ENCODE measurements around the gene TTLL10. TPM values are rescaled to one million over a fixed set of nuclear protein-coding genes. Genes with fewer than 3 reads are reported as not detected.

TTLL10 gene
- polyA plus RNA-seq, 1 of the 3 experiments (the other 2 are of a cell fraction), result not detected

DNA sequence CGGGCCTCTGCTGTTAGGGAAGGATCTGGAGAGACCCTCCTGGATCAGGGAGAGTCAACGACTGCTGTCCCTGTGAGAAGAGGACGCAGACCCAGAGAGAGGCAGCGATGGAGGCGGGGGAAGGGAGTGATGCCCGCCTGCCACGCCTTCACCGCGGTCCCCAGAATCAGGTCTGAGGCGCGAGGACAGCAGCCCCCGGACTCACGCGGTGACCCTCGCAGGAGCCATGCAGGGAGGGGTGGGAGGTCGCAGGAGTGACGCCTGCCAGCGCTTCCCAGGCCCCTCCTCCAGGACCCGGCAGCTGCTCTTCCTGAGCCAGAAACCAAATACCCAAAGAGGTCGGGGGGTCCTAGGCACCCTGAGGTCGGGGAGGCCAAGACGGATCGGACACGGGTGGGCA lies 46.5 kb downstream of the TTLL10 start:
- H3K9ac ChIP-seq, result no peak overlapping the region
- 94% methylated on average over 20 of the region's 24 CpGs for WGBS (ENCODE audit: low lambda C conversion rate)
- no peak overlapping the region for H3K4me2 ChIP-seq

More for the DNA sequence above, 46.5 kb downstream of the TTLL10 start:
- H3K27ac ChIP-seq (ENCODE audit: low read depth in 2 of 2, low read length in 1 of 2), result no peak overlapping the region
- POLR2A ChIA-PET, result no interaction called here
- H3K9me2 ChIP-seq, result no peaks in the 10 kb centered on the region
- no peak overlapping the region for H2AFZ ChIP-seq (ENCODE audit: low read depth)
- TF ChIP-seq TCF12 (IDR thresholded peaks at IDR 0.05) (no peak), NRF1 (IDR thresholded peaks at IDR 0.05; ENCODE audit: low read depth, low read length) (no peak), ELF1 (IDR thresholded peaks at IDR 0.05) (no peak), MEF2A (IDR thresholded peaks at IDR 0.05; ENCODE audit: borderline replicate concordance, low read depth) (no peak), JUND (IDR thresholded peaks at IDR 0.05) (no peak), EZH2phosphoT487 (IDR thresholded peaks at IDR 0.05; ENCODE audit: borderline replicate concordance, low read depth) (no peak), RXRA (IDR thresholded peaks at IDR 0.05; ENCODE audit: borderline replicate concordance, low read depth) (no peak), NFIC (IDR thresholded peaks at IDR 0.05; ENCODE audit: borderline replicate concordance) (no peak), IRF3 (IDR thresholded peaks at IDR 0.05; ENCODE audit: low read depth, low read length) (no peak)
- TF ChIP-seq, protein P1, sequence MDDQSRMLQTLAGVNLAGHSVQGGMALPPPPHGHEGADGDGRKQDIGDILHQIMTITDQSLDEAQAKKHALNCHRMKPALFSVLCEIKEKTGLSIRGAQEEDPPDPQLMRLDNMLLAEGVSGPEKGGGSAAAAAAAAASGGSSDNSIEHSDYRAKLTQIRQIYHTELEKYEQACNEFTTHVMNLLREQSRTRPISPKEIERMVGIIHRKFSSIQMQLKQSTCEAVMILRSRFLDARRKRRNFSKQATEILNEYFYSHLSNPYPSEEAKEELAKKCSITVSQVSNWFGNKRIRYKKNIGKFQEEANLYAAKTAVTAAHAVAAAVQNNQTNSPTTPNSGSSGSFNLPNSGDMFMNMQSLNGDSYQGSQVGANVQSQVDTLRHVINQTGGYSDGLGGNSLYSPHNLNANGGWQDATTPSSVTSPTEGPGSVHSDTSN (IDR thresholded peaks at IDR 0.05), result no peak
- TF ChIP-seq, protein P2, sequence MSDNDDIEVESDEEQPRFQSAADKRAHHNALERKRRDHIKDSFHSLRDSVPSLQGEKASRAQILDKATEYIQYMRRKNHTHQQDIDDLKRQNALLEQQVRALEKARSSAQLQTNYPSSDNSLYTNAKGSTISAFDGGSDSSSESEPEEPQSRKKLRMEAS (IDR thresholded peaks at IDR 0.05; ENCODE audit: low read depth), result no peak
- TF ChIP-seq, protein P3, sequence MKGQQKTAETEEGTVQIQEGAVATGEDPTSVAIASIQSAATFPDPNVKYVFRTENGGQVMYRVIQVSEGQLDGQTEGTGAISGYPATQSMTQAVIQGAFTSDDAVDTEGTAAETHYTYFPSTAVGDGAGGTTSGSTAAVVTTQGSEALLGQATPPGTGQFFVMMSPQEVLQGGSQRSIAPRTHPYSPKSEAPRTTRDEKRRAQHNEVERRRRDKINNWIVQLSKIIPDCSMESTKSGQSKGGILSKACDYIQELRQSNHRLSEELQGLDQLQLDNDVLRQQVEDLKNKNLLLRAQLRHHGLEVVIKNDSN (IDR thresholded peaks at IDR 0.05; ENCODE audit: borderline replicate concordance, low read depth), result no peak
- TF ChIP-seq, protein P4, sequence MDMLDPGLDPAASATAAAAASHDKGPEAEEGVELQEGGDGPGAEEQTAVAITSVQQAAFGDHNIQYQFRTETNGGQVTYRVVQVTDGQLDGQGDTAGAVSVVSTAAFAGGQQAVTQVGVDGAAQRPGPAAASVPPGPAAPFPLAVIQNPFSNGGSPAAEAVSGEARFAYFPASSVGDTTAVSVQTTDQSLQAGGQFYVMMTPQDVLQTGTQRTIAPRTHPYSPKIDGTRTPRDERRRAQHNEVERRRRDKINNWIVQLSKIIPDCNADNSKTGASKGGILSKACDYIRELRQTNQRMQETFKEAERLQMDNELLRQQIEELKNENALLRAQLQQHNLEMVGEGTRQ (IDR thresholded peaks at IDR 0.05; ENCODE audit: borderline replicate concordance, low read depth, low read length), result no peak
- no peaks in the 10 kb centered on the region for H3K4me1 ChIP-seq (ENCODE audit: control insufficient read depth in 1 of 2, insufficient read depth in 2 of 2, low read depth in 1 of 2, low read length in 1 of 2)
- no peaks in the 10 kb centered on the region for H4K20me1 ChIP-seq (ENCODE audit: insufficient read depth)
- H3K4me3 ChIP-seq (ENCODE audit: low read depth in 2 of 2, low read length in 1 of 2), result no peak overlapping the region
- DNase-seq, result no peak
- H3K36me3 ChIP-seq (replicated peaks in 1 of 2; ENCODE audit: control insufficient read depth in 1 of 2, insufficient read depth in 2 of 2, low read length in 1 of 2), result peaks cover 0 to 53% of the 10 kb centered on the region in 2 experiments
- no peaks in the 10 kb centered on the region for H3F3A ChIP-seq (replicated peaks; ENCODE audit: insufficient read depth)
- CTCF ChIA-PET, result interaction anchor here (1.7 kb wide), 1 partner anchor 98 kb away, joined by 7 read pairs; no protein-coding TSS in a partner anchor
- no peaks in the 10 kb centered on the region for H3K27me3 ChIP-seq (ENCODE audit: insufficient read depth)
- H3K9me3 ChIP-seq, result no peaks in the 10 kb centered on the region
- peaks cover 5% of the 10 kb centered on the region; the same call in 1 of the 2 replicates for H3K79me2 ChIP-seq (ENCODE audit: insufficient read depth)

Data from SK-N-SH (cell line).